GM12878 (cell line): ENCODE results near the gene HSD17B1. TPM values are rescaled to one million over a fixed set of nuclear protein-coding genes. Genes with fewer than 3 reads are reported as not detected.

Source experiments
- ATAC-seq: fragments of 200-7000 bp; cut with Tn5 transposase; 3 replicates; pipeline ENCODE4 v1.9.1; 2020; ENCODE audit warnings: mild to moderate bottlenecking, moderate library complexity
- BruUV-seq: library from RNA; stranded (reverse); fragments of 400-500 nt; replicated peaks from 2 replicates; lab custom pipeline; 2021; lab: Mats Ljungman, UMichigan
- CTCF ChIA-PET: fragments of 300-600 bp; sonication (Branson Sonifier 250); formaldehyde crosslinking; extraction: SDS; loops from one replicate; lab custom pipeline; 2021; ENCODE audit warnings: inconsistent platforms; lab: Yijun Ruan, JAX
- POLR2A ChIA-PET: fragments of 350-600 bp; formaldehyde crosslinking; extraction: SDS; loops from one replicate; lab custom pipeline; 2021; ENCODE audit warnings: inconsistent platforms; lab: Charles Lee
- RAD21 ChIA-PET: fragments of 300-600 bp; sonication (Branson Sonifier 250); formaldehyde crosslinking; loops from one replicate; lab custom pipeline; 2023; ENCODE audit warnings: antibody characterized with exemption; ENCODE audit not compliant: unreplicated experiment; lab: Charles Lee
- SMC1A ChIA-PET: fragments of 300-600 bp; sonication (Branson Sonifier 250); formaldehyde crosslinking; loops from one replicate; lab custom pipeline; 2023; ENCODE audit not compliant: unreplicated experiment, uncharacterized antibody; lab: Charles Lee
- DNase-seq: peaks from one replicate; pipeline ENCODE4 v3.0.0-alpha.2; 2011; ENCODE audit warnings: low read depth, low spot score
- FAIRE-seq: peaks from 3 replicates; lab custom pipeline; 2011; peaks lifted over from hg19 to GRCh38; lab: Jason Lieb, UNC
- H2AFZ ChIP-seq: 2 replicates; pipeline ENCODE4 v1.6.0; 2011; ENCODE audit warnings: low read depth, low read length, control low read depth; ENCODE audit not compliant: control insufficient read depth
- H3K27ac ChIP-seq: 2 replicates; pipeline ENCODE4 v1.5.1; 2011; ENCODE audit warnings: control low read depth; ENCODE audit not compliant: control insufficient read depth, insufficient read depth
- H3K27me3 ChIP-seq, 2 experiments: replicated peaks in 1 of 2; 2 replicates each; pipeline versions ENCODE4 v1.6.0 to v1.6.1; 2011; ENCODE audit warnings: low read length in 1 of 2; ENCODE audit not compliant: control insufficient read depth in 2 of 2, insufficient read depth in 2 of 2
- H3K36me3 ChIP-seq, 2 experiments: 2 replicates each; pipeline ENCODE4 v1.5.1; 2011; ENCODE audit warnings: low read length in 1 of 2; ENCODE audit not compliant: control insufficient read depth in 2 of 2, insufficient read depth in 2 of 2
- H3K4me1 ChIP-seq: 2 replicates; pipeline ENCODE4 v1.6.1; 2011; ENCODE audit warnings: mild to moderate bottlenecking, low read length, moderate library complexity, mixed read lengths; ENCODE audit not compliant: control insufficient read depth, insufficient read depth
- H3K4me2 ChIP-seq: 2 replicates; pipeline ENCODE4 v1.6.0; 2011; ENCODE audit warnings: control low read depth; ENCODE audit not compliant: control insufficient read depth, insufficient read depth
- H3K4me3 ChIP-seq: fragments of 200-600 bp; sonication (generic); 2 replicates; pipeline ENCODE4 v1.5.1; 2016
- H3K79me2 ChIP-seq: 2 replicates; pipeline ENCODE4 v1.6.0; 2011; ENCODE audit warnings: low read length; ENCODE audit not compliant: control insufficient read depth, insufficient read depth
- H3K9ac ChIP-seq: 2 replicates; pipeline ENCODE4 v1.8.0; 2011; ENCODE audit warnings: low read length, control low read depth, mixed read lengths; ENCODE audit not compliant: control insufficient read depth, insufficient read depth
- H3K9me3 ChIP-seq: replicated peaks from 3 replicates; pipeline ENCODE4 v1.5.1; 2011; ENCODE audit warnings: mild to moderate bottlenecking, low read length; ENCODE audit not compliant: control insufficient read depth, insufficient read depth
- H4K20me1 ChIP-seq: 2 replicates; pipeline ENCODE4 v1.6.0; 2011; ENCODE audit not compliant: control insufficient read depth, insufficient read depth
- BCL11A ChIP-seq: IDR thresholded peaks from 2 replicates; pipeline ENCODE4 v1.6.1; 2011; ENCODE audit warnings: low read depth, low read length
- CBX3 ChIP-seq: fragments of 200-600 bp; sonication (generic); IDR thresholded peaks from 2 replicates; pipeline ENCODE4 v1.6.1; 2016; ENCODE audit warnings: low read depth, borderline replicate concordance
- CREM ChIP-seq: IDR thresholded peaks from 2 replicates; pipeline ENCODE4 v1.6.1; 2014; ENCODE audit warnings: antibody characterized with exemption, low read depth
- EP300 ChIP-seq, 2 experiments: fragments of 150-350 bp in 1 of 2; IDR thresholded peaks; 2 replicates each; pipeline ENCODE4 v1.6.1; 2011 to 2012; ENCODE audit warnings: low read depth in 2 of 2, low read length in 2 of 2, borderline replicate concordance in 1 of 2, improper control_type of control experiment in 1 of 2, inconsistent platforms in 1 of 2; ENCODE audit not compliant: control insufficient read depth in 1 of 2
- FOS ChIP-seq: IDR thresholded peaks from 3 replicates; pipeline ENCODE4 v1.6.1; 2011; ENCODE audit warnings: borderline replicate concordance; ENCODE audit not compliant: insufficient read length; ENCODE audit errors: extremely low read depth
- MTA2 ChIP-seq: fragments of 450-650 bp; IDR thresholded peaks from 2 replicates; pipeline ENCODE4 v1.6.1; 2016; ENCODE audit warnings: low read depth, mild to moderate bottlenecking, moderate library complexity
- NFYB ChIP-seq: IDR thresholded peaks from 2 replicates; pipeline ENCODE4 v1.6.1; 2011; ENCODE audit warnings: low read depth, mild to moderate bottlenecking, low read length, improper control_type of control experiment, moderate library complexity; ENCODE audit not compliant: insufficient read depth
- SREBF1 ChIP-seq: IDR thresholded peaks from 2 replicates; pipeline ENCODE4 v1.6.1; 2012; ENCODE audit warnings: mild to moderate bottlenecking, low read length
- WGBS: methylation state at CpG from one replicate; pipeline ENCODE4 v1.1.6; 2016; ENCODE audit warnings: low lambda C conversion rate; ENCODE audit not compliant: insufficient replicate concordance, insufficient coverage; ENCODE audit errors: missing lambda C conversion rate; 5-methylcytosine and 5-hydroxymethylcytosine counted together
- in situ Hi-C: fragments of 300-500 bp; cut with MboI; formaldehyde crosslinking; loops from 9 replicates; pipeline ENCODE4 v1.14.3; 2018; ENCODE audit warnings: mixed read lengths
- intact Hi-C: fragments of 100-400 bp; cut with micrococcal nuclease; formaldehyde crosslinking; loops from one replicate; pipeline ENCODE4 v1.14.2; 2022; ENCODE audit not compliant: unreplicated experiment
- polyA plus RNA-seq, 11 experiments: library from polyadenylated mRNA; depleted of rRNA in 4 of 11; unstranded in 6 of 11; stranded (reverse) in 5 of 11; fragments of >200 nt; fragmentation: Nextera tagmentation in 4 of 11; fragmentation: Illumina TruSeq in 1 of 11; extraction: Ambion mirVana in 4 of 11; extraction: Trizol in 1 of 11; gene quantifications; 1 replicate in 1 of 11; 2 replicates in 10 of 11; pipeline versions ENCODE4 v1.2.1 to v1.2.3, GENCODE V29; 2011 to 2016; ENCODE audit warnings: inconsistent platforms in 2 of 11, missing spikeins in 2 of 11, low read depth in 1 of 11
- total RNA-seq, 4 experiments: library from RNA; depleted of rRNA in 3 of 4; stranded (reverse); fragments of >200 nt in 3 of 4; fragmentation: Illumina TruSeq in 1 of 4; extraction: Trizol in 1 of 4; gene quantifications; 2 replicates each; pipeline versions ENCODE4 v1.2.1 to v1.2.3, GENCODE V29; 2013 to 2021
- TF ChIP-seq, protein P1 (sequence below): IDR thresholded peaks from 2 replicates; pipeline ENCODE4 v1.6.1; 2012; ENCODE audit warnings: improper control_type of control experiment, low read depth, low read length; ENCODE audit not compliant: insufficient replicate concordance

Gene HSD17B1
- total and polyA plus RNA-seq, 10 of the 15 experiments (the other 5 are each of a cell fraction or from before 2014, with no cell fraction given), result 0.15 to 1.1 (median 0.42) TPM

DNA sequence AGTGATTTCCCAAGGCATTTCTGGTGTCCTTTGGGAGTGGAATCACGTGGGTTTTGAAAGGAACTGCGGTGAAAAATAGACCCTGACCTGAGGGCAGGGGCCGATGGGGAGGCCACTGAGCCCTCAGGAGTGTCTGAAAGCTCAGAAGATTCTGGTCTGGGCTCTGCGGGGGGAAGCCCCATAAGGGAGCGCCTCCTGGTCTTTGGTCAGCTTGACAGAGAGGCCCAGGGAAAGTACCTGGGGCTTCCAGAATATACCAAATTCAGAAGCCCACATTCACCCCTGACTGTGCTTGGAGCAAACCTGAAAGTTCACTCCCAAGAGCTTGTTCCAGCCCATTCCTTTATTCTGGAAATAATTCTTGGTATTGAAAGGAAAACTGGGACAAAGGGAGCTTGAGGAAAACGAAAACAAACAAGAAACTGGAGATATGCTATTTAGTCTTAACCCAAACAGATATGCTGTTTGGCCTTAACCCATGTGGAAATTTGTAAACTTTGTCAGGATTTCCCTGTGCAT is 39.9 kb upstream of the HSD17B1 start (continued):
- TF ChIP-seq, protein P1, sequence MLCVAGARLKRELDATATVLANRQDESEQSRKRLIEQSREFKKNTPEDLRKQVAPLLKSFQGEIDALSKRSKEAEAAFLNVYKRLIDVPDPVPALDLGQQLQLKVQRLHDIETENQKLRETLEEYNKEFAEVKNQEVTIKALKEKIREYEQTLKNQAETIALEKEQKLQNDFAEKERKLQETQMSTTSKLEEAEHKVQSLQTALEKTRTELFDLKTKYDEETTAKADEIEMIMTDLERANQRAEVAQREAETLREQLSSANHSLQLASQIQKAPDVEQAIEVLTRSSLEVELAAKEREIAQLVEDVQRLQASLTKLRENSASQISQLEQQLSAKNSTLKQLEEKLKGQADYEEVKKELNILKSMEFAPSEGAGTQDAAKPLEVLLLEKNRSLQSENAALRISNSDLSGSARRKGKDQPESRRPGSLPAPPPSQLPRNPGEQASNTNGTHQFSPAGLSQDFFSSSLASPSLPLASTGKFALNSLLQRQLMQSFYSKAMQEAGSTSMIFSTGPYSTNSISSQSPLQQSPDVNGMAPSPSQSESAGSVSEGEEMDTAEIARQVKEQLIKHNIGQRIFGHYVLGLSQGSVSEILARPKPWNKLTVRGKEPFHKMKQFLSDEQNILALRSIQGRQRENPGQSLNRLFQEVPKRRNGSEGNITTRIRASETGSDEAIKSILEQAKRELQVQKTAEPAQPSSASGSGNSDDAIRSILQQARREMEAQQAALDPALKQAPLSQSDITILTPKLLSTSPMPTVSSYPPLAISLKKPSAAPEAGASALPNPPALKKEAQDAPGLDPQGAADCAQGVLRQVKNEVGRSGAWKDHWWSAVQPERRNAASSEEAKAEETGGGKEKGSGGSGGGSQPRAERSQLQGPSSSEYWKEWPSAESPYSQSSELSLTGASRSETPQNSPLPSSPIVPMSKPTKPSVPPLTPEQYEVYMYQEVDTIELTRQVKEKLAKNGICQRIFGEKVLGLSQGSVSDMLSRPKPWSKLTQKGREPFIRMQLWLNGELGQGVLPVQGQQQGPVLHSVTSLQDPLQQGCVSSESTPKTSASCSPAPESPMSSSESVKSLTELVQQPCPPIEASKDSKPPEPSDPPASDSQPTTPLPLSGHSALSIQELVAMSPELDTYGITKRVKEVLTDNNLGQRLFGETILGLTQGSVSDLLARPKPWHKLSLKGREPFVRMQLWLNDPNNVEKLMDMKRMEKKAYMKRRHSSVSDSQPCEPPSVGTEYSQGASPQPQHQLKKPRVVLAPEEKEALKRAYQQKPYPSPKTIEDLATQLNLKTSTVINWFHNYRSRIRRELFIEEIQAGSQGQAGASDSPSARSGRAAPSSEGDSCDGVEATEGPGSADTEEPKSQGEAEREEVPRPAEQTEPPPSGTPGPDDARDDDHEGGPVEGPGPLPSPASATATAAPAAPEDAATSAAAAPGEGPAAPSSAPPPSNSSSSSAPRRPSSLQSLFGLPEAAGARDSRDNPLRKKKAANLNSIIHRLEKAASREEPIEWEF, result no peak
- TF ChIP-seq FOS (no peak), SREBF1 (no peak), CREM (peak; percentile 27; the same call in 1 of the 2 replicates), BCL11A (no peak), CBX3 (no peak)
- TF ChIP-seq, all 136 proteins: peak for 13

DNA sequence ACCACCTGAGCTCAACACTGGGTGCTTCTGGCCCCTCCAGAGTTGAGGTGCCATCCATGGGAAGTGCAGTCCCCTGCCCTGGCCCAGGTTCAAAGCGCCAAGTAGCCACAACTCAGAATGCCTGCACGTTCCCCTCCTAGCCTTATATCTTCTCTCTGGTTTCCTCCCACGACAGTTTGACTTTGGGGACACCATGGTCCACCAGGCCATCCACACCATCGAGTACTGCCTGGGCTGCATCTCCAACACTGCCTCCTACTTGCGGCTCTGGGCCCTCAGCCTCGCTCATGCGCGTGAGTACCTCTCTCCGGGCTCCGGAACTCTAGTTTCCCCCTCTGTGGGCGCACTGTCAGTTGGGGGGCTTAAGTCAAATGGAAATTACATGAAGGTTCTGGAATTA is 39.0 kb upstream of the HSD17B1 start:
- no peak for TF ChIP-seq SREBF1
- TF ChIP-seq EP300 (IDR thresholded peaks at IDR 0.05; ENCODE audit: borderline replicate concordance in 1 of 2, control insufficient read depth in 1 of 2, low read depth in 2 of 2, low read length in 2 of 2), result no peak
- no peak for TF ChIP-seq NFYB
- TF ChIP-seq MTA2, result no peak
- DNase-seq (no peak), FAIRE-seq (no peak), ATAC-seq (no peak)
- in situ Hi-C loops, result no loop called here
- ChIA-PET POLR2A (interaction anchor here (1.0 to 1.6 kb wide), 3 partner anchors 17 to 82 kb away, joined by 4 to 5 read pairs (median 5); no protein-coding TSS in a partner anchor), SMC1A (interaction anchor here (1.1 to 2.7 kb wide), 7 partner anchors 14 to 107 kb away, joined by 3 to 16 read pairs (median 5); no protein-coding TSS in a partner anchor), CTCF (interaction anchor here (1.2 to 10.4 kb wide), 7 partner anchors 16 to 106 kb away, joined by 3 to 120 read pairs (median 13); no protein-coding TSS in a partner anchor), RAD21 (interaction anchor here (1.0 to 1.5 kb wide), 5 partner anchors 54 to 99 kb away, joined by 3 to 11 read pairs (median 4); no protein-coding TSS in a partner anchor)
- Histone ChIP-seq H3K27ac (no peak overlapping the region), H3K4me1 (peaks cover 9% of the 10 kb centered on the region), H3K79me2 (no peaks in the 10 kb centered on the region), H4K20me1 (no peaks in the 10 kb centered on the region), H2AFZ (no peak overlapping the region), H3K4me3 (no peak overlapping the region), H3K9me3 (no peaks in the 10 kb centered on the region), H3K27me3 (no peaks in the 10 kb centered on the region), H3K9ac (no peak overlapping the region), H3K36me3 (peaks cover 11% of the 10 kb centered on the region in 2 experiments; a peak in 3 of 4 replicates), H3K4me2 (no peak overlapping the region)
- no TSS peak for BruUV-seq
- intact Hi-C loops, result no loop called here
- 93% methylated on average over 11 of the region's 11 CpGs for WGBS
